ENCODE measurements around the gene NPHP4.

The NPHP4 gene

DNA sequence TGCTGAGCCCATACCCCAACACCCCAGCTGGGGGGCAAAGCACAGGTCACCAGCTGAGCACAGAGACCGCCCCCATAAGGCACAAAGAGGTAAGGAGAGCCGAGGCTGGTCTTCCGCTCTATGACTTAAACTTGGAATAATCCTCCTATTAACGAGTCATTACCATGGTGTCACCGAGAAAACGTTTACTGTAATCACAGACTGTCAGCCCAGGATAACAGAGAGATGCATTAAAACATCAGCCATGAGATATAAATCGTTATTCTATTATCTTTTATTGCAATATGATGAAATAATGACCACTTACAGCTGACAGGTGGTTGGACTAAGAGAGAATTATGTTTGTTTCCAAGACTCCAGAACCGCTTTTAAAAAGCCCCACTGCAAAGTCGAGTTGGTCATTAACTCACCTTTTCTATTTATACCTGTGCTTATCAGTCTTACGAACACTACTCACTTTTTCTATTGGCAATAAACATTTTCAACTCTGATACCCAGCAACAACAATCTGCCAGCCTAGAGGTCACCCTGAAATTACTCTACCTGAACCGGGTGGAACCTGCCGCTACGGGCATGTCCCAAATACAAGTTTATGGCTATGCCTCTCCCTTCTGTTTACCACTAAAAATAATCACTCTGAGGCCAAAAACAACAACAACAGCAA lies 21.5 kb downstream of the NPHP4 start:
- no peak for DNase-seq (ENCODE audit: low read depth)

DNA sequence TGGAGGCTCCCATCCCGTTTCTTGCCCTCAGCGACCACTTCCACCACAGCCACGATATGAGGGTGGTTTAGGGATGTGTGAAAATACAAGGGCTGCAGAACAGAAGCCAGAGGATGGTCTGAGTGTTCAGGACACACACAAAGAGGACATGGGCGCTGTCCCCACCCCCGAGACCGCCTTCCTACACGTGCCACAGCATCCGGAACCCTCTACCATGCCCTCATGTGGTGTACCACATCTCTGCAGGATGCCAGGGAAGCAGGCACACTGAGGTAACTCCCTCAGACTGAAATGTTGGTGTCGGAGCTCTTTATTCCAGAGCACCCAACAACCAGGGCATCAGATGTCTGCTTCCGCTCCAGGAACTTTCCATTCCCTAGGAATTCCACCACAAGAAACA lies 23.1 kb downstream of the NPHP4 start:
- DNase-seq (ENCODE audit: low read depth), result no peak

- DNase-seq (ENCODE audit: low read depth), result no peak
These were observed 24.0 kb downstream of the NPHP4 start for GRCh38 chr1:5968161-5968736.

DNA sequence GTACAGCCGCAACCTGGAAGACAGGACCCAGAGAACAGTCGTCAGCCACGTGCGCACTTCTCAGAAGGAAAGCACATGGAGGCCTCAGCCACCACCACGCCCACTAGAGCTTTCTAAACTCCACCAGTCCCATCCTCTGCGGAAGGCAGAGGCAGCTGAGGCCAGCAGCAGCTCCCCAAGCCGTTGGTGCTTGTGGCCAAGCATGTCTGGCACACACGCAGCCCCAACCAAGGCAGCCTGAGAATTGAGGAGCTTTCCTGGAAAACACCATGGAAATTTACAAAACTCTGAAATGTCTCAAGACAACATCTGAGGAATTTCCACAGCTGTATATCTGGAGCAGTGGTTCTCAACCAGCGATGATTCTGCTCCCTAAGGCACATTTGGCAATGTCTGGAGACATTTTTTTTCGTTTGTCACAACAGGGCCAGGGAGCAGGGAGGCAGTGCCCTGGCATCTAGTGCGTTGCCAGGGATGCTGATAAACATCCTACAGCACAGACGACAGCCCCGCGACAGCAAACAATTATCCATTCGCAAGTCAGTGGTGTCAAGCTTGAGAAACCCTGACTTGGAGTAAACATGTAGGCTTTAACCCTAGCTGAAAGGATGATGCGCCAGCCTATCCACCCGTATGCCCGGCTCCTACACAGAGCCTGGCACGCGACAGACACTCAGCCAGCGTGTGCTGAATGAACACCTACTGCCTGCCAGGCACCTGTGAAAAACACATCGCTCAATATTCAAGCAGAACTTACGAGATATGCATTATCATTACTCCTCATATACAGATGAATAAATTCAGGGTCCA lies 24.7 kb downstream of the NPHP4 start:
- DNase-seq (ENCODE audit: low read depth), result no peak

- DNase-seq (ENCODE audit: low read depth), result no peak
These were observed 25.6 kb downstream of the NPHP4 start for GRCh38 chr1:5966543-5967205.

- DNase-seq (ENCODE audit: low read depth), result no peak
These were observed 26.6 kb downstream of the NPHP4 start for GRCh38 chr1:5965586-5966131.

GRCh38 chr1:5962265-5963105 lies 29.7 kb downstream of the NPHP4 start:
- DNase-seq (ENCODE audit: low read depth), result no peak

DNA sequence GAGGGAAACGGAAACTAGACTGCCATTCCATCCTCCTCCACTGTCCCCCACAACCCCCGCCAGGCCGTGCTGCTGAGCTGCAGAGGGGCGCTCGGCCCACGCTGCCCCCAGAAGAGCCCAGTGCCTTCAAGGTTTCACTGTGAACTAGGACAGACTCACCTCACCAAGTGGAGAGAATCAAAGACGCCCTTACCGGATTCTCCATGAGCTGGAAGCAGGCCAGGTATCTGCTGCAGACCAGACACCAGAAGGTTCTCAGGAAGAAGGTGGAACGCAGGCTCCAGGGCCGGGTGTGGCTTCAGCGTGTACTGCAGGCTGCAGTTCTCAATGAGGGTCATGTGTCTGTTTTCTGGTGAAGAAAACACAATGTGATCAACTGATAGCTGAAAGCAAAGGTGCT lies 30.6 kb downstream of the NPHP4 start:
- DNase-seq (ENCODE audit: low read depth), result no peak

DNA sequence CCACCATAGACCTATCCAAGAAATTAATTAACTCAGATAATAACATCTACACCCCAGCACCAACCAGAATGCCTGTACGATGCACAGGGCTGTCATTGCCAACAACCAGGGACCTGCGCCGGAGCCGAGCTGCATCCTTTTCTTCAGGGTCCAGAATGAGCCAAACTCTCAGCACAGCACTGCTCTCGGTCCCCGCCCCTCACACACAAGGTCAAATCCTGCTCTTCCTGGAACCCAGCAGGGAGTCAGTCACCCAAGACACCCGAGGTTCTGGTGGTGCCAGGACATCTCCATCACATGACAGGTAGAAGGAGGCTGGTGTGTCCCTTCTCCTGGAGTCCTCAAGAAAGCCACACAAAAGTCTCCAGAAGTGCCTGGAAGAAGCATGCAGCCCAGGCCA lies 31.9 kb downstream of the NPHP4 start:
- no peak for DNase-seq (ENCODE audit: low read depth)

- DNase-seq (ENCODE audit: low read depth), result no peak
These were observed 32.5 kb downstream of the NPHP4 start for GRCh38 chr1:5959667-5960230.

DNA sequence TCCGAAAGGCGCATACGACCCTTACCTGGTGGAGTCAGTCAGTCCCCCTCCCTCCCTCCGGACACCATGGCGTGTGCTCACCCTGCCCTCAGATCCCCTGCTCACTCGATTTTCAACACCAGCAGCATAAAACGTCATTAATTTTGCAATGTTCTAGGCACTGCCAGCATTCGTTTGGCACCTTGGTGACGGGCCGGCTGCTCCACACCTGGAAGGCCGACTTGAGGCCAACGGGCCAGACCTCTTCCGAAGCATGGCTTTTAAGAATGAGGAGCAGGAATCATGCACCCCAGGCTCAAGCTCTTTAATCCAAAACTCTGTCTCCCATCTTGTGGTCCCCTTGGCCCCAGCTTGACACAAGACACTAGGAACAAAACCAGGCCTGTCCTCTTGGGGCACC lies 33.1 kb downstream of the NPHP4 start:
- DNase-seq (ENCODE audit: low read depth), result no peak

DNA sequence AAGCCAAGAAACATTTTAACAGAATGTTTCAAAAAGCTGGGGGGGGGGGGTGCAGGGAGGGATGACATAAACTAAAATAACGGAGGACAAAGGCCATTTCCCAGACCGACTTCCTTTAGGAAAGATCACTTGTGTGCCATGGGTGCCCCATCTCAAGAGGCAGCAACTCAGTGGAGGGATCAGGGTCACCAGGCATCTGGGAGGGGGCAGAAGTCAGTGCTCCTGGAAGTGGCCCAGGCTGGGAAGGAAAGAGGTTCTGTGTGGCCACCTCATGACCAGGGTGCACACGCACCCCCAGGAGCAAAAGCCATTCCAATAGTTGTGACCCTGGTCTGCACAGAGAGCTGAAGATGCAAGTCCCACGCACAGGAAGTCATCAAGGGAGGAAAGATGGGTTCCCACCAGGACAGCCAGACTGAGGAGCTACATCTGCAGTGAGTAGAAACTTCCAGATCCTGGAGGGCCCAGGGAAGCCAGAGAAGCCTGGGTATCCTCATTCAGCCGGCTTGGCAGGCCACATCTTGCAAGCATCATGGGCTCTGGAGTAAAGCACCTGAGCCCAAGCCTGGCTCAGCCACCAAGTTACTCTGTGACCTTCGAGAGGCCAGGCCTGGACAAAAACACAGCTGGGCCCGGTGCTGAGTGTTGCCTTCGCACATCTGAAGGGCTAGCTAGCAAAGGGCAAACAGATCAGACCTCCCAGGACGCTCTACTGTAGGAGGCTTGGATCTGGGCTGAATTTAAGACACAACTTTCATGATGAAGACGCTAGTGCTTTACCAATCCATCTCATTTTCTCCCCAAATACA lies 36.0 kb downstream of the NPHP4 start:
- DNase-seq (ENCODE audit: low read depth), result no peak

- no peak for DNase-seq (ENCODE audit: low read depth)
These were observed 36.7 kb downstream of the NPHP4 start for GRCh38 chr1:5955479-5955977.

DNA sequence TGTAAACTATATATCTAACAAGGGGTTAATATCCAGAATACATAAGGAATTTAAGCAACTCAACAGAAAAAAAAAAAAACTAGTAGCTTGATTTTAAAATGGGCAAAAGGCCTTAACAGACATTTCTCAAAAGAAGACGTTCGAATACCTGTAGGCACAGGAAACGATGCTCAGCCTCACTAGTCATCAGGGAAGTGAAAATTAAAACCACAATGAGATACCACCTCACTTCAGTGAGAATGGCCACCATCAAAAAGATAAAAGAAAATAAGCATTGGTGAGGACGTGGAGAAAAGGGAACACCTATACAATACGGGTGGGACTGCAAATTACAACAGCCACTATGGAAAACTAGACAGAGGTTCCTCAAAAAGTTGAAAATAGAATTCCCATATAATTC lies 37.3 kb downstream of the NPHP4 start:
- DNase-seq (ENCODE audit: low read depth), result no peak

- DNase-seq (ENCODE audit: low read depth), result no peak
These were observed 38.8 kb downstream of the NPHP4 start for GRCh38 chr1:5953386-5953785.

DNA sequence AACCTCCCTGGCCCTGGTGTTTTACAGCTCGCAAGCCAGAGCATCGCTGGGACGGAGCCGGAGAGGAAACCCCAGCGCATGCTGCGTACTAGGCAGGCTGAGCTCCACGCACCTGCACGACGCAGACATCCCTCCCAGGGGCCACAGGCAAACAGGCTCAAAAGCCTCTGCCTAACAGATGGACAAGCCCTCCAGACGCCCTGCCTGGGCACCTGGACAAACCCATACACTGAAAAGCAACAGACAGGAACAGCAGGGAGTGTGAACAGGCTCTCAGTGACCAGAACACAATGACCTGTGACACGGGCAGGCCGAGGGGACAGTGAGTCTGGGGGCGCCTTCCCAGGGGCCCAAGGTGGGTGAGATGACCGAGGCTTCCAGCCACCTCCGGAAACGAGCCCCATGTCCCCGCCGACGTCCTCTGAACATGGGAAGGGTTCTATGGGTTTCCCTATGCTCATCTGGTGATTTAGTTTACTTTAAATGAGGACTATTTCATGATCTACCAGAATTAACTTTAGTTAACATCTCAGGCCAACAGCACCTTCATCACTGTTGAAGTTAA lies 40.3 kb downstream of the NPHP4 start:
- DNase-seq (ENCODE audit: low read depth), result no peak

DNA sequence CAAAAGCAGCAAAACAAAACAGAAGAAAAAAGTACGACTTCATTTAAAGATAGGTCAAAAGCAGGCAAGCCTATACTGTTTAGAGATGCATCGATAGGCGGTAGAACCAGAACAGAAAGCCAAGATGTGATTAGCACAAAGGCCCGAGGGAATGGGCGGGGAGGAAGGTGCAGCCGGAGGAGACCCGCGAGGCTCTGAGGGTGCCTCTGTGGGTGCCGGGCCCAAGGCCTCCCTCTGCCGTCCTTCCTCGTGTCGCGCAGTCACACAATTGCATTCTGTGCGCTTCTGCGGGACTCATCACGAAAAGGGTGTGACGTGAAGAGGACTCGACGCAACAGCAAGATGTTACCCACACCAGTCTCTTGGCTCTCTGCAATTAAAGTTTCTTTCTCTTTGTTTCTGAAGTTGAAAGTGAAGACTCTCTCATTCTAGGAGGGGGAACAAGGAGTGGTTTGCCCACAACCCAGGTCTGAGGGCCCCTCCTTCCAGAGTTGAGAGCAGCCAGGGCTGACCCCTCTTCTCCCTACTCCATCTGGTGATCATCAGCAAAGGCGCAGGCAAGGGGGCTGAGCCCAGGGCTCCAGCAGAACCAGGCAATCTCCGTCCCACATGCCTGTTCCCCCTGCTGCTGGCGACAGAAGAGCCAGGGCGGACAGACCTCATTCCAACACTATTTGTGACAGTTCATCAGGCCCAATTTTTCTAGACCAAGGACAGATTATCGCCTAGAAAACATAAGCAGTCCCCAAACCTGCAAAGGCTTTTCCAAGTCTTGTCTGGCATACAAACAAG lies 41.0 kb downstream of the NPHP4 start:
- DNase-seq (ENCODE audit: low read depth), result no peak

- DNase-seq (ENCODE audit: low read depth), result no peak
These were observed 41.9 kb downstream of the NPHP4 start for GRCh38 chr1:5950201-5950895.

DNA sequence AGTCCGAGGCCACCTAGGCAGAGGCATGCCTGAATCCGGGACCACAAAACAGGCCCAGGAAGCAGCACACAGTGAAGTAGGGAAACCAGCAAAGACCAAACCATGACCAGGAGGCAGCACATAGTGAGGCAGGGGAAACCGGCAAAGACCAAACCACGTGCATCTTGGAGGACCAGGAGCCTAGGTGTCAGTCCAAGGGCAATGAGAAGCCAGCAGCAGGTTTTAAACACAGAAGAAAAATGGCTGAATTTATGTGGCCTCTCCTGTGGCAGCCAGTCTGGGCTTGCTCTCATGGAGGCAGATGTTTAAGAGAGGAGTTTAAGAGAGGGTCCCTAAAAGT lies 42.5 kb downstream of the NPHP4 start:
- DNase-seq (ENCODE audit: low read depth), result no peak
